NB4 (cell line): Measurements from ENCODE around the gene SPDL1.

ENCODE experiments used
- MYC ChIP-seq: IDR thresholded peaks from 2 replicates; pipeline ENCODE4 v1.6.1; 2011; ENCODE audit warnings: low read depth, low read length
- POLR2A ChIP-seq: IDR thresholded peaks from 2 replicates; pipeline ENCODE4 v1.6.1; 2011; ENCODE audit warnings: mild to moderate bottlenecking; ENCODE audit not compliant: insufficient read length; ENCODE audit errors: extremely low read depth
- TF ChIP-seq, protein P1 (sequence below): IDR thresholded peaks from one replicate; pipeline ENCODE4 v1.5.1; 2012; ENCODE audit warnings: low read depth, low read length
- TF ChIP-seq, protein P2 (sequence below): IDR thresholded peaks from 2 replicates; pipeline ENCODE4 v1.6.1; 2011; ENCODE audit warnings: low read depth, low read length

DNA sequence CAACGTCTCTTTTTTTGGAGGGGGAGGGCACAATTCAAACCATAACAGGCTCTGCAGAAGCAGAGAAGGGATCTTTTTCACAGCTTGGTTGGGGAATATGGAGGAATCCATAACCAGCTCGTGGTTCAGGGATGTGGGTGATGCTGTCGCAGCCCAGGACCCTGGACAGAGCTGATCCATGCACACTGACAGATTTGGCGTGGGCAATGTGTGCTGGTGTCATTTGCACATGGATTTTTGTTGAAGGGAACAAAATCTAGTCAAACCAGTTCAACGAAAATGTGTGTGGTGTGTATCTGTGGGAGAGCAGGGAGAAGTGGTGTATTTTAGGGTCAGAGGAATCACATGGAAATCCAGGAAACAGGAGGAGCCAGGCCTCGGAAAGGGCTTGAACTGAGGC is 57.7 kb downstream of the SPDL1 start:
- TF ChIP-seq, protein P1, sequence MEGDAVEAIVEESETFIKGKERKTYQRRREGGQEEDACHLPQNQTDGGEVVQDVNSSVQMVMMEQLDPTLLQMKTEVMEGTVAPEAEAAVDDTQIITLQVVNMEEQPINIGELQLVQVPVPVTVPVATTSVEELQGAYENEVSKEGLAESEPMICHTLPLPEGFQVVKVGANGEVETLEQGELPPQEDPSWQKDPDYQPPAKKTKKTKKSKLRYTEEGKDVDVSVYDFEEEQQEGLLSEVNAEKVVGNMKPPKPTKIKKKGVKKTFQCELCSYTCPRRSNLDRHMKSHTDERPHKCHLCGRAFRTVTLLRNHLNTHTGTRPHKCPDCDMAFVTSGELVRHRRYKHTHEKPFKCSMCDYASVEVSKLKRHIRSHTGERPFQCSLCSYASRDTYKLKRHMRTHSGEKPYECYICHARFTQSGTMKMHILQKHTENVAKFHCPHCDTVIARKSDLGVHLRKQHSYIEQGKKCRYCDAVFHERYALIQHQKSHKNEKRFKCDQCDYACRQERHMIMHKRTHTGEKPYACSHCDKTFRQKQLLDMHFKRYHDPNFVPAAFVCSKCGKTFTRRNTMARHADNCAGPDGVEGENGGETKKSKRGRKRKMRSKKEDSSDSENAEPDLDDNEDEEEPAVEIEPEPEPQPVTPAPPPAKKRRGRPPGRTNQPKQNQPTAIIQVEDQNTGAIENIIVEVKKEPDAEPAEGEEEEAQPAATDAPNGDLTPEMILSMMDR: no peak
- TF ChIP-seq, protein P2, sequence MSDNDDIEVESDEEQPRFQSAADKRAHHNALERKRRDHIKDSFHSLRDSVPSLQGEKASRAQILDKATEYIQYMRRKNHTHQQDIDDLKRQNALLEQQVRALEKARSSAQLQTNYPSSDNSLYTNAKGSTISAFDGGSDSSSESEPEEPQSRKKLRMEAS: peak; percentile 84
- TF ChIP-seq POLR2A (no peak), MYC (no peak)
